Neural progenitor cell (in vitro differentiated cells): ENCODE data around the gene KCNK7.

Experiments used
- CTCF ChIP-seq: fragments of 200-600 bp; sonication (generic); IDR thresholded peaks from 2 replicates; pipeline ENCODE4 v1.5.1; 2017; ENCODE audit warnings: antibody characterized with exemption, mild to moderate bottlenecking
- EZH2 ChIP-seq: fragments of 200-600 bp; sonication (generic); IDR thresholded peaks from 2 replicates; pipeline ENCODE4 v1.6.1; 2017; ENCODE audit warnings: antibody characterized with exemption, mild to moderate bottlenecking, moderate library complexity
- EZH2phosphoT487 ChIP-seq: fragments of 200-600 bp; sonication (generic); IDR thresholded peaks from 2 replicates; pipeline ENCODE4 v1.6.1; 2017; ENCODE audit warnings: antibody characterized with exemption

- no peak for TF ChIP-seq CTCF
- TF ChIP-seq EZH2 = no peak
- TF ChIP-seq EZH2phosphoT487 = no peak
Measured at GRCh38 chr11:65610404-65610803, 14.8 kb upstream of the KCNK7 start.
